HL-60/S4 treated with retinoic acid at 250 ng/mL for 4 days and 3 days (cell line): Measurements from ENCODE around the gene DPY19L3.
"Not testable (repeated sequence)": the region's sequence is repeated elsewhere in the genome, so short reads cannot be mapped to it uniquely, and the experiment has no call there.

Source experiments
- in situ Hi-C: fragments of 300-500 bp; cut with MboI; formaldehyde crosslinking; loops from 2 replicates; pipeline ENCODE4 v1.7.0; 2022; ENCODE audit warnings: low sequenced_read_pairs

Gene DPY19L3, protein sequence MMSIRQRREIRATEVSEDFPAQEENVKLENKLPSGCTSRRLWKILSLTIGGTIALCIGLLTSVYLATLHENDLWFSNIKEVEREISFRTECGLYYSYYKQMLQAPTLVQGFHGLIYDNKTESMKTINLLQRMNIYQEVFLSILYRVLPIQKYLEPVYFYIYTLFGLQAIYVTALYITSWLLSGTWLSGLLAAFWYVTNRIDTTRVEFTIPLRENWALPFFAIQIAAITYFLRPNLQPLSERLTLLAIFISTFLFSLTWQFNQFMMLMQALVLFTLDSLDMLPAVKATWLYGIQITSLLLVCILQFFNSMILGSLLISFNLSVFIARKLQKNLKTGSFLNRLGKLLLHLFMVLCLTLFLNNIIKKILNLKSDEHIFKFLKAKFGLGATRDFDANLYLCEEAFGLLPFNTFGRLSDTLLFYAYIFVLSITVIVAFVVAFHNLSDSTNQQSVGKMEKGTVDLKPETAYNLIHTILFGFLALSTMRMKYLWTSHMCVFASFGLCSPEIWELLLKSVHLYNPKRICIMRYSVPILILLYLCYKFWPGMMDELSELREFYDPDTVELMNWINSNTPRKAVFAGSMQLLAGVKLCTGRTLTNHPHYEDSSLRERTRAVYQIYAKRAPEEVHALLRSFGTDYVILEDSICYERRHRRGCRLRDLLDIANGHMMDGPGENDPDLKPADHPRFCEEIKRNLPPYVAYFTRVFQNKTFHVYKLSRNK

DNA sequence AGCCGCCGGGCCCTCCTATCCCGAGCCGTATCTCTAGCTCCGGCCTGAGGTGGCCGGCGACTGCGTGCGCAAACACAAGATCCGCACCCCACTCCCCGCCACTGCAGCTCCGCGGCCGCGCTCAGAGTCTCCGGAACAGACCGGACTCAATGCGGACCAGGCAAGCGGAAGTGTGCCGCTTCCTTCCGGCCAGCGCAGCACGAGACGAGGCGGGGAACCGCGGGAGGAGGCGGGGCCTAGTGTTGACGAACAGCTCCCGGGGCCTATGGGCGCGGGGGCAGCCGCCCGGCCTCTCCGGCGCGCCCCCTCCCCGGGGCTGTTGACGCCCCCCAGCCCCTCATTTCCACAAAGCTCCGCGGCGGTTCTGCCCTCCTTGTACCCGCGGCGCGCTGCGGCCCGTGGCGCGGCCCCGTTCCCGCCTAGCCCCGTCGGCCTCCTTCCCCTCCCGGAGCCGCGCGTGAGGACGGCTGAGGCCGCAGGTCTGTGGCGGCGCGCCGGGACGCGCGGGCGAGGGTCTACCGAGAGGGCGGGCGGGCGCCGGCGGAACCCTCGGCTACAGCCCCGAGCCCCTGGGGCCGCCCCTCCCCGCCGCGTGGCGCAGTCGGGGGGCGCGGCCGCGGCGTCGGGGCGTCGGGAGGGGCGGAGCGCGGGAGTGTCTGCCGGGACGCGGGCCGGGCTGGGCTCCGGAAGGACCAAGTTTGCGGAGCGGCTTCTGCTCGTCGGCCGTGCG lies at the start of gene DPY19L3:
Gene DPY19L3 (plus strand): TSS at position 340 of the 730 bp plus-strand sequence. CDS start 2,484 bp downstream, outside the sequence.
- in situ Hi-C loops: no loop called here

DNA sequence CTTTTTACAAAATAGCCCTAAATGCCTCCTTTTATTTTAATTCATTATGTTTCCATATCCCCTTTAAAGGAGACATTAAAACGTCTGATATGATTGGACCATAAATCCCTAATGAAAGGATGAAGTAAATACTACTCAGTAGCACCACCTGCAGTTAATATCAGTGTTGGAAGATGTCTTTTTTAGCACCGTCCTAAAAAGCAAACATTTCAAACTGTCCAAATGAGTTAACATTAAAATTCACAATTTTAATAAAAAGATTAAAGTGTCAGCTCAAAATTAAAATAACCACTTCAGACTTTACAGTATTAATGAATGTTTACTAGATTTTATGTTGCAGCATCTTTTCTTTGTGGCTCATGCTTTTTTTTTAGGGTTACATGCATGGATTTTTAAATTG lies 47.9 kb upstream of the DPY19L3 start:
- in situ Hi-C loops: no loop called here

DNA sequence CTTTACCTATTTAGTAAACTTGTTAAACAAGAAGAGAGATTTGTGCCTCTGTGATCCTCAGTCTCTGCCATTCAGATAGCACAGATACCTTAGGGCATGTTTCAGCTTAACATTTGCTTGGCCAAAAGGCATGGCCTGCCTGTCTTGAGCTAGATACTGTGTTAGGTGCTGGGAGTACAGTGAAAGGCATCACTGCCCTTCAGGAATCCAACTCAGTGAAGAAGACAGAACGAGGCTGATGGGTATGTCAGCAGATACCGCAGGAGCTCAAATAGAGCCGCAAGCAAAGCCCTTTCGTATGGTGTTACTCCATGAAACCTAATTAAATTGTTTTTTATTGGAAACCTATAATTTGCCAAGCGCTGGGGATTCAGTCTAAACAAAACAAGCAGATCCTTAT lies 47.2 kb upstream of the DPY19L3 start:
- in situ Hi-C loops: no loop called here

DNA sequence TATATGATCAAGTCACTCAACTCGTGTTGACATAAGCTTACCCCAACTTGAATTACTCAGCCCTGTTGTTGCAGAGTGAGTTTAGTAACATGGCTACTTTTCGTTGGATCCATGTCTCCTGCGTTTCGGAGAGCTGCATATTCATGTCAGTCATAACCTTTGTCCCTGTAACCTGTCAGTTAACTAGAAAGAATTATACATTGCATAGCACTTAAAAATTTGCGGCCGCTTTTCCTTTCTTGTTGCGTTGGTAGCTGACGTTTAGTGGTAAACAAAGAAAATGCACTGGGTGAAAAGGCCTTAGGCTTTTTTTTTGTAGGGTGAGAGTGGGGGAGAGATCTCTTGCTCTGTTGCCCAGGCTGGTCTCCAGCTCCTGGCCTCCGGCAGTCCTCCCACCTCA lies 46.0 kb upstream of the DPY19L3 start:
- in situ Hi-C loops: no loop called here

DNA sequence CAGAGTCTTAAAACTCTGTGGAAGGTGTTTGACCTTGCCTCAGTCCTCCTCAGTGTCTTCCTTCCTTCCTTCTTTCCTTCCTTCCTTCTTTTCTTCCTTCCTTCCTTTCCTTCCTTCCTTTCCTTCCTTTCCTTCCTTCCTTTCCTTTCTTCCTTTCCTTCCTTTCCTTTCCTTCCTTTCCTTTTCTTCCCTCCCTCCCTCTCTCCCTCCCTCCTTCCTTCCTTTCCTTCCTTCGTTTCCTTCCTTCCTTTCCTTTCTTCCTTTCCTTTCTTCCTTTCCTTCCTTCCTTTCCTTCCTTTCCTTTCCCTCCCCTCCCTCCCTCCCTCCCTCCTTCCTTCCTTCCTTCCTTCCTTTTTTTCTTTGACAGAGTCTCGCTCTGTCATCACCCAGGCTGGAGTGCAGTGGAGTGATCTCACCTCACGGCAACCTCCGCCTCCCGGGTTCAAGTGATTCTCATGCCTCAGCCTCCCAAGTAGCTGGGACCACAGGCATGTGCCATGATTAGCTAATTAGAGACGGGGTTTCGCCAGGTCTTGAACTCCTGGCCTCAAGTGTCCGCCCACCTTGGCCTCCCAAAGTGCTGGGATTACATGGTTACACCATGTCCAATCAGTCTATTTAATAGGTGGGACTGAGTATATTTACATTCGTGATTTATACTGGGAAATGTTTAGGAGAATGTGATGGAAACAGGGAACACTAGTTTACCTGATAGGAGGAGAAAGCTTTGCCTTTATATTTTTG lies 43.8 kb upstream of the DPY19L3 start:
- in situ Hi-C loops: no loop called here

DNA sequence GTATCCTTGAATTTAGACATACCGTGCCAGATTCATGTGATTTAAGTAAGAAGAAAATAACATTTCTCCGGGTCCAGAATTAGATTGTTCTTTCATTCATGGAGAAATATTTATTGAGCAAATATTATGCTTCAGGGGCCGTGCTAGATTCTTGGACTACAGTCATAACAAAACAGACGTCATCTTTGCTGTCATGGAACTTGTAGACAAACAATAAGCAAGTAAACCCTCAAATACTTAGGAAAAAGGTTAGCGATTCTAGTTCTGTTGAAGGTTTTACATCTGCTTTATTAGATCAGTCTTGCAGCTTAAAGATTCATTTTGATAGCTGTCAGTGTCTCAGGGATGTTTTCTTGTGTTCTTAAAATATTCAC lies 43.3 kb upstream of the DPY19L3 start:
- in situ Hi-C loops: no loop called here

DNA sequence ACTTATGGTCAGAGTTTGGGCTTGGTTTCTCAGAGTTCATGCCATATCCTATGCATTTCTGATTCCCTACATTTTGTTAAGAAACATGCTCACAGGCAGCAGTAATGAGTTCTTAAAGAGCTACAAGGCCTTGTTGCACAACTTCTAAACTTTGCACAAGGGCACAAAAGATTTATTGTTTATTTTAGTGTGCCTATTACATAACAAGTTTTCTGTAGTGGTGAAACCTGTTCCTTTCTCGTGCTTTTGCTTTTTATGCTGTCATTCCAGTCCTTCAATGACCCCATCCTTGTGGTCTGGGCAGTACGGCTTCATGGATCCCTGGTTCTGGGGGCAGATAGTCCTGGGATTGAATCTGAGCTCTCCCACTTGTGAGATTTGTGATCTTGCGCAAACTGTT lies 42.4 kb upstream of the DPY19L3 start:
- in situ Hi-C loops: no loop called here

DNA sequence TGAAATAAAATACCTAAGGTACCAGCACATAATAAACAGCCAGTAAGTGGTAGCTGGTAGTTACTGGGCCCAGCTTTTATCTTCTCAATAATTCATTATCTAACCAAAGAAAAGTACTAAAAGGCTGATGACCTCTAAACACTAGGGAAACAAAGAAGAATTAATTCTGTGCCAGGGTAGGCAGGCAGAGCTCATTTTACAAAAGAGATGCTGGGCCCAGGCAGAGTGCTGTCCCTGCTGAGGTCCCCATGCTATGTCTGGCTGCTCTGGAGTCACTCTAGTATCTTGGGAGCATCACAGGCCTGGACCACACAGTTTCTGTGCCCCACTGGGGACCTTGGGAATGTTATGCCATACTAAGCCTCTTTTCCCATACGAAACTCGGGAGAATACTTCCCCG lies 41.9 kb upstream of the DPY19L3 start:
- in situ Hi-C loops: no loop called here

DNA sequence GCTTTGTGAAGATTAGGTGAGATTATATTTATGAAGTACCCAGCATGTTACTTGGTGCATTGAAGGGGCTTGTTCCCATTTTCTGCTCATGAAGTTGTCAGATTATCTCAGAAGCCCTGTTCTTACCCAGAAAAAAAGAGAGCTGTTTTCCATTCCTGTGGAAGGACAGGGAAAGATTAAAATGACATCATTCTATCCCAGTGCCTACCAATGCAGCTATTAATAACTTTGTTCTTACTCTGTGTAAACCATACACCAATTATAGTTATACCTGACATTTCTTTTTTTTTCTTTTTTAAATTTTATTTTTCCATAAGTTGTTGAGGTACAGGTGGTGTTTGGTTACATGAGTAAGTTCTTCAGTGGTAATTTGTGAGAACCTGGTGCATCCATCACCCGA lies 41.5 kb upstream of the DPY19L3 start:
- in situ Hi-C loops: no loop called here

DNA sequence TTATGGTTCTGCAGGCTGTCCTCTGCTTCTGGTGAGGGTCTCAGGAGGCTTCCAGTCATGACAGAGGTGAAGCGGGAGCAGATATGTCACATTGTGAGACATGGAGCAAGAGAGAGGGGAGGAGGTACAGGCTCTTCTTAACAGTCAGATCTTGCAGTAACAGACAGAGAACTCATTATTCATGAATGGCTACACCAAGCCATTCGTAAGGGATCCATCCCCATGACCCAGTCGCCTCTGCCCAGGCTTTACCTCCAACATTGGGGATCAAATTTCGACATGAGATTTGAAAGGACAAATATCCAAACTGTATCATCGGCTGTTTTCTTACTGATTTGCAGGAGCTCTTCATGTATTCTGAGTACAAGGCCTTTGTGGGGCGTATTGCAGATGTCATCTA lies 38.5 kb upstream of the DPY19L3 start:
- in situ Hi-C loops: no loop called here

DNA sequence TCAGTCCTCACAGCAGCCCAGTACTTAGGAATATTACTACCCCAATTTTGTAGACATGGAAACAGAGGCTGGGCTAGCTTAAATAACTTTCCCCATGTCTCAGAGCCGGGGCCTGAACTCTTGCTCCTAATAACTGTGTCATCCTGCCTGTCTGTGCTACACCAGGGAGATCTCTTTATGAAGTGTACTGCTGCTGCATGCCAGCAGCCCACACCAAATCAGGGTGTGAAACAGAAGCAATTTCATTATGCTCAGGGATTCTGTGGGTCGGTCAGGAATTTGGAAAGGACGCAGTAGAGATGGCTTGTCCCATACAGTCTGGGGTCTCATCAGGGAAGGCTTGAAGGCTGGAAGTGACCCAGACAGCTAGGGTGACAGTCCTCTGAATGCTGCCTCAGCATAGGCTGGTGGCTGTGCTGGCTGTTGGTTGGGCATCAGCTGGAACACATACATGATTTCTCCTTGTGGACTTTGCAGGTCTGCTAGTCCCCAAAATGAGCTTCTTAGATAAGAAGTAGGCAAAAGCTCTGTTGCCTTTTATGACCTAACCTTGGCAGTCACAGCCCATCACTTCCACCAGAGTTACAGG lies 37.5 kb upstream of the DPY19L3 start:
- in situ Hi-C loops: no loop called here

DNA sequence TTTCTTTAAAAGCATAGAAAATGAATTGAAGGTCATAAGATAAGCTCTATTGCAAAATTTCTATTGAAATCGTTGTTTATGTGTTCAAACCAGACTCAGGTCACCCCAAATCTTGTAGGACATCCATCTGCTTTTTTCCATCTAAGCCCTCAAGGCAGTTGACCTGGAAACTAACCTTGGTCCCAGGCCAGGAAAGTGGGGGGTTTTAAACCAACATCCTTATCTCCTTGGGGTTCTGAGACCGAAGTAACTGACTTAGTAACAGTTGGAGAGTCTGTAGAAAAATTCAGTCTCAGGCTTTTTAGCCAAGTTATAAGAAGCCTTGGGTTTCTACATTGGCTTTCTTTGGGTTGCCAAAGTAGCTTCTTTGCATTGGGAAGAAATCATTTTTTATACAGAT lies 36.8 kb upstream of the DPY19L3 start:
- in situ Hi-C loops: no loop called here

DNA sequence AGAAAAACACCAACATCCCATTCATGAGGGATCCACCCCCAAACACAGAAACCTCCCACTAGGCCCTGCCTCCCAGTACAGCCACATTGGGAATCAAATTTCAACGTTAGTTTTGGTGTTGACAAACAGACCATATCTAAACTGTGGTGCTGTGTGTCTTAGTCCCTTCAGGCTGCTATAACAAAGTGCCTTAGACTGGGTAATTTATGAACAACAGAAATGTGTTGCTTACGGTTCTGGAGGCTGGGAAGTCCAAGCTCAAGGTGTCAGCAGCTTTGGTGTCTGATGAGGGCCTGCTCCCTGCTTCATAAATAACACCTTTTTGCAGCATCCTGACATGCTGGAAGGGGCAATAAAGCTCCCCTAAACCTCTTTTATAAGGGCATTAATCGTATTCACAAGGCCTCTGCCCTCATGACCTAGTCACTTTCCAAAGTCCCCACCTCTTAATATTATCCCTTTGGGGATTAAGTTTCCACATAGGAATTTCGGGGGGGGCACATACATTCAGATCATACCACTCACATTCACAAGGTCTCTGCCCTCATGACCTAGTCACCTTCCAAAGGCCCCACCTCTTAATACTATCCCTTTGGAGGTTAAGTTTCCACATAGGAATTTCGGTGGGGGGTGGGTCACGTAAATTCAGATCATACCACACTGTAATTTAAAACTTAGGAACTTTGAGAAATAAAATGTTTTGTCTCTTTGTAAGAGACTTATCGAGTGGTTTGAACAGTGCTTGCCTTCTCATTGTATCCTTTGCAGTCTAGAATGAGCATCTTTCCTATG lies 32.6 kb upstream of the DPY19L3 start:
- in situ Hi-C loops: no loop called here

DNA sequence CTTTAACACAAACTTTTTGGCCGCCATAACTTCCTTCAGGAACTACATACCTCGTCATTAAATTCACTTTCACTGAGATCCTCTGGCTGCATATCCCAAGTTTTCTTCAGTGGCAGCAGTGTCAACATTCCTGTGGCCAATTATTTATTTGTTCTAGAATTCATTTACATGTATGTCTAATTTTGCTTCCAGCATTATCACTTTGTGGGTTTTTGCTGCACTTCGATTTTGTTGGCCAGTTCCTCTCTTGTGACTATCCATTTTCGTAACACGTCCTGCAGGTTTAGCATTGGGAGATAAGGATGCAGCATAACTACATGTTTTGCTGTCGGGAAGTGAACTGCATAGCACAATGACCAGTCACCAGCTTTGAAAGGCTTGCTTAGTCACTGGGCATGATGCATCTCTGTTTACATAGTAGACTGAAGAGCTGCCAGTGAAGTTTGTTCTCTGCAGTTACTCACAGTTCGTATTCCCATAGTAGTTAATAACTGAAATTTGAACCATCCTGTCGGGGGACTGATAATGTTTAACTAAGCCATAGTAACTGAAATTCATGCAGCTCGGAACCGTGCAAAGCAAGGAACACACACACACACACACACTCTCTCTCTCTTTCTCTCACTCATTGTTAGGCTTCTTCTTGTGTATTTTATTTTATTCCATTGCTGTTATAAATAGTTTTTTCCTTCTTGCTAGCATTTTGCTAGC lies 31.8 kb upstream of the DPY19L3 start:
- in situ Hi-C loops: no loop called here

DNA sequence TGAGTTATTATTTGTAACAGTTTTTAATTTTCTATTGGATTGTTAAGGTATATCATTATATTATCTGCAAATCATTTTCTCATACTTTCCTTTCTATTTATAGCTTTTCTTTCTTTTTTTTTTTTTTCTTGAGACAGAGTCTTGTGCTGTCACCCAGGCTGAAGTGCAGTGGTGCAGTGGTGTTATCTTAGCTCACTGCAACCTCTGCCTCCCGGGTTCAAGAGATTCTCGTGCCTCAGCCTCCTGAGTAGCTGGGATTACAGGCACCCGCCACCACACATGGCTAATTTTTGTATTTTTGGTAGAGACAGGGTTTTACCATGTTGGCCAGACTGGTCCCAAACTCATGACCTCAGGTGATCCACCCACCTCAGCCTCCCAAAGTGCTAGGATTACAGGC lies 31.2 kb upstream of the DPY19L3 start:
- in situ Hi-C loops: not testable (repeated sequence)

DNA sequence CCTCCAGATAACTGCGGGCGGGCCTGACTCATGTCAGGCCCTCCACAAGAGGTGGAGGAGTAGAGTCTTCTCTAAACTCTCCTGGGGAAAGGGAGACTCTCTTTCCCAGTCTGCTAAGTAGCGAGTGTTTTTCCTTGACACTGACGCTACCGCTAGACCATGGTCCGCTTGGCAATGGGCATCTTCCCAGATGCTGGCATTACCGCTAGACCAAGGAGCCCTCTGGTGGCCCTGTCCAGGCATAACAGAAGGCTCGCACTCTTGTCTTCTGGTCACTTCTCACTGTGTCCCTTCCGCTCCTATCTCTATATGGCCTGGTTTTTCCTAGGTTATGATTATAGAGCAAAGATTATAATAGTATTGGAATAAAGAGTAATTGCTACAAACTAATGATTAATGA lies 28.5 kb upstream of the DPY19L3 start:
- in situ Hi-C loops: not testable (repeated sequence)

DNA sequence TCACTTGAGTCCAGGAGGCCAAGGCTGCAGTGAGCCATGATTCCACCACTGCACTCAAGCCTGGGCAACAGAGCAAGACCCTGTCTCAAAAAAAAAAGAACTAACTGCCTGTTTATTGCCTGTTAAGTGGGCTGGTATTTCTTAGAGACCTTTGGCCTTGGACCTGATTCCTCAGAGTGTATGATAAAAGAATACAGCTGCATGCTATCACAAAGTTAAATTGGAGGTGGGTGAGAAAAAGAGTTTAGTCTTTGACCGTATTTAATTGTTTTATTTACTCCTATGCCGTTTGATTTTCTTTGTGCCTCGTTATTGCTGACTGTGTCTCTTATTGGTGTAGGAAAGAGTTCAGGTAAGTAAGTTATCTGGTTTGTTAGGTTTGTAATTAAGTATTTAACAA lies 25.3 kb upstream of the DPY19L3 start:
- in situ Hi-C loops: no loop called here

DNA sequence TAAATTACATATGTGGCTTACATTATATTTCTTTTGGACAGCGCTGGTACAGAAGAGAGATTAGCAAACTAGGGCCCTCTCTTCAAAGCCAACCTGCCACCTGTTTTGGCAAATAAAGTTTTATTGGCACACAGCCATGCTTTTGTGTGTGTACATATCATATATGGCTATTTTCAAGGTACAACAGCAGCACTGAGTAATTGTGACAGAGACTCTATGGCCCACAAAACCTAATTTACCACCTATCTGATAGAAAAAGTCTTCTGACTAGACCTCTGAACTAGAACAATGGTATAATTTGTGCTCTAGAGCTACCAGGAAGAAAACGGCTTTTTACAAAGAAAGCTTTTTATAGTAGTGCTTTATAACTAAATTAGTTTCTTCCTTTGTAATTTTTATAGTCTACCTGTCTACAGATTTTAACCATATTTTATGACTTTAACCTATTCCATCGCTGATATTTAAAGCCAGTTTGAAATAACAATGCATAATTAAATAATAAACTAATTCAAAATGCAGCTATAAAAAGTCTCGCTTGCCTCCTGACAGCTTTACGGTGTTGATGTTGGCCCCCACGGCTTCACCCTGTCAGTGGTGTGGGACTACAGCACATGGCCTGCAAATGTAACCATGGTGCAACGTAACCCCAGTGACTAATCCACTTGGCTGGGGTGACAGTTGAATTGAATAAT lies 17.7 kb upstream of the DPY19L3 start:
- in situ Hi-C loops: no loop called here

DNA sequence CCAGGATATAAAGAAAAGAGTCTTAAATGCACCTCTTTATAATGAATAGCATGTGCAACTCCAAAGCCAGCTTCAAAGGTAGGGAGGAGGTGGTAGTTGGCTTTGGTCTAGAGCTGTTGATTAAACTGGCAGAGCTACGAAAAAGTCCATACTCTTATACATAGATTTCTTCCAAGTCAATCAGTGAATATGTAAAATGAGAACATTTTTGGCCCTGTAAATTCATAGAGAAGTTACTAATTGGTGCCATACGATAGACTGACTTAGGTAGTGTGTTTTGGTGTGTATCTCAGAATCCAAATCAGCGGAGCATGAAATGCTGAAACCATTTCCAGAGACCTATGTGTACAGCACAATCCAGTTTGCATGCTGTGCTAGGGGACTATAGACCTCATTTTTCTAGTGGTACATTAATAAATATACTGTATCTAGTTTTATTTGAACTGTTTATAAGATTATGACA lies 17.1 kb upstream of the DPY19L3 start:
- in situ Hi-C loops: no loop called here
